ENCODE measurements around the gene NRIP1. TPM values are rescaled to one million over a fixed set of nuclear protein-coding genes. Genes with fewer than 3 reads are reported as not detected.

Gene NRIP1
- total and polyA plus RNA-seq, 12 donors, result 8.0 to 75.8 (median 46.0) TPM

DNA sequence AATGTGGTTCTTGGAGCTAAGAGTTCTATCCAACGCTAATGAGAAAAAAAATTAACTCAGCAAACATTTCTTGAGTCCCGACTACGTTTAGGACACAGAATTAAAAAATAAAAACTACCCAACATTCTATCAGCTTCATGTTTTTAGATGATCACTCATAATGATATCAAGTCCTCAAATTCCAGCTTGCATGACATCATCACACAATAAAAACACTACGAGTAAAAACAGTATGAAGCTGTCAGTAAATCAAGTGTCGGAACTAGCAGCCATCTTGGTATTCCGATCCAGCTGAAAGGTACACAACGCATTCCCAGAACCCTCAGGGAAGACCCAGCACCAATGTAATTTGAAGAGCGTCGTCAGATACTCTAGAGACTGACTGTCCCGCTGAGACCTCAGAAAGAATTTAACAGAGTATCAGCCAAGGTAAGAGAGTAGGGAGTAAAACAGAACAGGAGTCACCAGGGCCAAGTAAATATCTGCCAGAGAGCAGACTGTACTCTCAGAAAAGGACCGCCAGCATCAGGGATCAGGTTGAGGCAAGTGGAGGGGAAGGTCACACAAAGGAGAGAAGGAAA is 57.0 kb downstream of the NRIP1 start:
- TF ChIP-seq, protein P1, sequence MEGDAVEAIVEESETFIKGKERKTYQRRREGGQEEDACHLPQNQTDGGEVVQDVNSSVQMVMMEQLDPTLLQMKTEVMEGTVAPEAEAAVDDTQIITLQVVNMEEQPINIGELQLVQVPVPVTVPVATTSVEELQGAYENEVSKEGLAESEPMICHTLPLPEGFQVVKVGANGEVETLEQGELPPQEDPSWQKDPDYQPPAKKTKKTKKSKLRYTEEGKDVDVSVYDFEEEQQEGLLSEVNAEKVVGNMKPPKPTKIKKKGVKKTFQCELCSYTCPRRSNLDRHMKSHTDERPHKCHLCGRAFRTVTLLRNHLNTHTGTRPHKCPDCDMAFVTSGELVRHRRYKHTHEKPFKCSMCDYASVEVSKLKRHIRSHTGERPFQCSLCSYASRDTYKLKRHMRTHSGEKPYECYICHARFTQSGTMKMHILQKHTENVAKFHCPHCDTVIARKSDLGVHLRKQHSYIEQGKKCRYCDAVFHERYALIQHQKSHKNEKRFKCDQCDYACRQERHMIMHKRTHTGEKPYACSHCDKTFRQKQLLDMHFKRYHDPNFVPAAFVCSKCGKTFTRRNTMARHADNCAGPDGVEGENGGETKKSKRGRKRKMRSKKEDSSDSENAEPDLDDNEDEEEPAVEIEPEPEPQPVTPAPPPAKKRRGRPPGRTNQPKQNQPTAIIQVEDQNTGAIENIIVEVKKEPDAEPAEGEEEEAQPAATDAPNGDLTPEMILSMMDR (IDR thresholded peaks at IDR 0.05), result no peak
- no peak for TF ChIP-seq POLR2A (IDR thresholded peaks at IDR 0.05)
- 92 to 94% (median 93%) methylated on average over 11 of the region's 11 CpGs for WGBS, 4 donors

DNA sequence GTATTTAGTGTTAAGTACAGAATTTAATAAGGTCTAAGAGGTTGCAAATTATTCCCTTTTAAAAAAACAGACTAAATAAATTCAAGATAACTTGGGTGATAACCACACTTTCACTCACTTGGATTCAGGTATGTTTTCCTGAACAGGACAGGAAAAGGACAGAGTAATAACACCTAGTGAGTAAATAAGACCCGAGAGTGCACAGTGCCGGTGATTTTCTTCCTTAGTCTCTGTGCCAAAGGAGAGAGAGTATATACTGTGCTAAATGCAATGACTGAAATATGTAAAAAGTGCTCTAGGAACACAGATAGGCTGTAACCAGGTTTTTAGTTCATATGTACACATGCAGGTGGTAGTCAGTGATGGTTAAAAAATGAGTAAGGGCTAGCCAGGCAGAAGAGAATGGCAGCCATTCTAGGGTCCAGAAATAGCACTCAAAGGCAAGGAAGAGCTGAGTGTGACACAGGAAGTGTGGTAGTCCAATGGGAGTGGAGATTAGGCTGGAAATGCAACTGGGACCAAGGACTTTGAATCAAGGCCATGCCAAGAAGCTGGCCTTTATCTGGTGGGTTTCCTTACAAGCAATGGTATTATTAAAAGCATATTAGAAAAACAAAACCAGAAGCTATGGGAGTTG is 58.1 kb downstream of the NRIP1 start:
- peaks cover 18 to 59% of the 10 kb centered on the region in 2 donors for H3K4me1 ChIP-seq (replicated peaks in 1 of 2)
- H3K36me3 ChIP-seq (replicated peaks in 1 of 2), result no peaks in the 10 kb centered on the region
- no peaks in the 10 kb centered on the region for H3K9me3 ChIP-seq (replicated peaks in 1 of 3)
- DNase-seq, result no peak
- TF ChIP-seq POLR2A (IDR thresholded peaks at IDR 0.05), result no peak
- TF ChIP-seq, protein P1 (IDR thresholded peaks at IDR 0.05), result no peak
- intact Hi-C loops (cut with DNase I), result no loop called here
- no peak overlapping the region for H3K4me3 ChIP-seq
- WGBS, 4 donors, result 49 to 62% (median 53%) methylated on average over 2 of the region's 2 CpGs
- H3K27ac ChIP-seq, result peak overlapping the region in 1 of 5 donors; percentile 36
- H3K27me3 ChIP-seq, result no peaks in the 10 kb centered on the region

More for the DNA sequence above, 57.0 kb downstream of the NRIP1 start:
- H3K9me3 ChIP-seq (replicated peaks in 1 of 3), result no peaks in the 10 kb centered on the region
- intact Hi-C loops (cut with DNase I), result no loop called here
- H3K4me3 ChIP-seq, result no peak overlapping the region
- H3K36me3 ChIP-seq (replicated peaks in 1 of 2), result no peaks in the 10 kb centered on the region
- DNase-seq, result no peak
- peaks cover 17 to 48% of the 10 kb centered on the region in 2 donors for H3K4me1 ChIP-seq (replicated peaks in 1 of 2)
- H3K27ac ChIP-seq, result no peak overlapping the region
- no peaks in the 10 kb centered on the region for H3K27me3 ChIP-seq

DNA sequence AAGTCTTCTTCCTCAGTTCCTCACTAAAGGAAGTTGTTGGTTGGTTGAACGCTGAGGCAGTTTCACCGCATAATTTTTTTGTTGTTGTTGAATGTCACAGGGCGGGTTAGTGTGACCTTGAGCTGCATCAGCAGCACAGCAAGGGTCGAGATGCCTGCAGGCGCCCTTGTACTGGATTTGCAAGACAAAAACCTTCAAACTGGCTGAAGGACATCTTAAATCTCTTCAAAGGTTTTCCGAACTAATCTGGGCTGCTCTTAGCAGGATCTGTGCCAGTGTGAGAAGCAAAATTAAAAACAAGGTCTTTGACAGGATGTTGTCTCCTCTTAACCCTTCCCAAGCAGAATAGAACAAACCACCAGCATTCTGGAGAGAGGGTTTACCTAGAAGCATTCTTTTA is 59.4 kb downstream of the NRIP1 start:
- DNase-seq, result peak; percentile 47 to 75 (median 59)
- Histone ChIP-seq H3K4me1 (replicated peaks in 1 of 2) (peaks cover 26 to 67% of the 10 kb centered on the region in 2 donors), H3K27ac (peak overlapping the region in 3 of 5 donors; percentile 28 to 64 (median 41)), H3K9me3 (replicated peaks in 1 of 3) (no peaks in the 10 kb centered on the region), H3K4me3 (peak overlapping the region in 1 of 4 donors; percentile 28), H3K36me3 (replicated peaks in 1 of 2) (no peaks in the 10 kb centered on the region), H3K27me3 (no peaks in the 10 kb centered on the region)
- intact Hi-C loops (cut with DNase I), result no loop called here
- TF ChIP-seq, protein P1 (IDR thresholded peaks at IDR 0.05), result no peak
- TF ChIP-seq POLR2A (IDR thresholded peaks at IDR 0.05), result no peak
- 6 to 14% (median 10%) methylated on average over 6 of the region's 6 CpGs for WGBS, 4 donors

DNA sequence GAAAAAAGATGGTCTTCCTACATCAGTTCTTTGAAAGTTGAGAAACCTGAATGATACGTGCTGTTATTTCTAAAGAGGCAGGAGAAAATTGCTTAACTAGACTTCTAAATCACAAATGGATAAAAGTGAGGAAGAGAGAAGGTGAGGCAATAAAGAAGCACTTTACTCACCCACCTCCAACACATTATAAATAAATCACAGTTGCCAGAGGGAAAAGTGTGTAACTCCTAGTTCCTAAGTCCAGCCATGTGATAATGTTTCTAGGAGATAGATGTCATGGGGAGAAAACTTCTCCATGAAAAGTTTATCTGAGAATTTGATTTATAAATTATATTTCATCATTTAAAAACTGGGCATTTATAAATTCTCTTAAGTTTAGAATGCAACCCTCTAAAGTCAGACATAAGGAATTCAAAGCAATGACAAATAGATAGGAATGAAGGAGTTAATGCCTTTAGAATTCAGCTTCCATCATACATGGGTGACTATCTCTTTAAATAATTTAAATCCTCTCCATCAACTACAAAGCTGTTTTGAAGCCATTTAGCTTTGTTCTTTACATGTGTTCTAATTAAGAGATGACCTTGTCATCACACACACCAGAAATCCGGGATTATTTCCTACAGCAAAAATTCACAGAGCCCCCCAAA is 60.0 kb downstream of the NRIP1 start:
- Histone ChIP-seq H3K27ac (peak overlapping the region in 3 of 5 donors; percentile 28 to 64 (median 41)), H3K4me1 (replicated peaks in 1 of 2) (peaks cover 26 to 66% of the 10 kb centered on the region in 2 donors), H3K9me3 (replicated peaks in 1 of 3) (no peaks in the 10 kb centered on the region), H3K4me3 (peak overlapping the region in 1 of 4 donors; percentile 28), H3K36me3 (replicated peaks in 1 of 2) (no peaks in the 10 kb centered on the region), H3K27me3 (no peaks in the 10 kb centered on the region)
- no peak for TF ChIP-seq POLR2A (IDR thresholded peaks at IDR 0.05)
- TF ChIP-seq, protein P1 (IDR thresholded peaks at IDR 0.05), result no peak
- intact Hi-C loops (cut with DNase I), result loop anchor here in 1 of 2 donors (5.0 kb wide), 1 partner anchor 57 kb away; the partner anchor contains the start of gene NRIP1
- DNase-seq, result no peak
- 37 to 44% (median 41%) methylated on average over 2 of the region's 2 CpGs for WGBS, 4 donors
